CD14-positive monocyte (primary cell): Measurements from ENCODE around the gene KLHL41. TPM values are rescaled to one million over a fixed set of nuclear protein-coding genes. Genes with fewer than 3 reads are reported as not detected.
A peak's percentile ranks its signal among the peaks of the same experiment; 100 is the strongest.
"Not testable (repeated sequence)": the region's sequence is repeated elsewhere in the genome, so short reads cannot be mapped to it uniquely, and the experiment has no call there.

Experiments
- DNase-seq, 3 donors: peaks; one replicate each; pipeline ENCODE4 v3.0.0-alpha.2; 2011 to 2022
- H2AFZ ChIP-seq: 2 replicates; pipeline ENCODE4 v1.6.0; 2012; ENCODE audit warnings: mild to moderate bottlenecking, low read depth, low read length, inconsistent platforms; ENCODE audit not compliant: insufficient read depth, poor library complexity, severe bottlenecking
- H3K27ac ChIP-seq, 2 donors: 1 replicate in 1 of 2; 2 replicates in 1 of 2; pipeline ENCODE4 v1.5.1; 2012 to 2013; ENCODE audit warnings: low read length in 2 of 2, control low read depth in 1 of 2, inconsistent platforms in 1 of 2, low read depth in 1 of 2, mild to moderate bottlenecking in 1 of 2
- H3K27me3 ChIP-seq, 2 donors: one replicate each; pipeline versions ENCODE4 v1.6.0 to v1.6.1; 2011 to 2013; ENCODE audit warnings: low read length in 2 of 2; ENCODE audit not compliant: control insufficient read depth in 2 of 2, insufficient read depth in 2 of 2
- H3K36me3 ChIP-seq, 2 donors: replicated peaks in 1 of 2; 1 replicate in 1 of 2; 2 replicates in 1 of 2; pipeline versions ENCODE4 v1.5.1 to v1.6.1; 2012 to 2013; ENCODE audit warnings: low read length in 2 of 2, control low read depth in 1 of 2, inconsistent platforms in 1 of 2, mild to moderate bottlenecking in 1 of 2; ENCODE audit not compliant: insufficient read depth in 2 of 2, control insufficient read depth in 1 of 2
- H3K4me1 ChIP-seq, 2 donors: 1 replicate in 1 of 2; 2 replicates in 1 of 2; pipeline versions ENCODE4 v1.5.1 to v1.6.1; 2012 to 2013; ENCODE audit warnings: low read length in 2 of 2, control low read depth in 1 of 2, inconsistent platforms in 1 of 2, mild to moderate bottlenecking in 1 of 2, moderate library complexity in 1 of 2; ENCODE audit not compliant: insufficient read depth in 2 of 2, control insufficient read depth in 1 of 2
- H3K4me2 ChIP-seq: replicated peaks from 2 replicates; pipeline ENCODE3; 2012; ENCODE audit warnings: low read length, moderate library complexity, mild to moderate bottlenecking; ENCODE audit not compliant: poor library complexity, severe bottlenecking; ENCODE audit errors: extremely low read depth
- H3K4me3 ChIP-seq, 3 experiments: fragments of 200-600 bp in 1 of 3; sonication (generic) in 1 of 3; replicated peaks in 1 of 3; 1 replicate in 2 of 3; 2 replicates in 1 of 3; pipeline ENCODE4 v1.5.1; 2011 to 2013; ENCODE audit warnings: low read length in 3 of 3, mild to moderate bottlenecking in 3 of 3, control low read depth in 2 of 3, low read depth in 2 of 3, inconsistent platforms in 1 of 3, moderate library complexity in 1 of 3
- H3K79me2 ChIP-seq: 2 replicates; pipeline ENCODE4 v1.6.0; 2012; ENCODE audit warnings: mild to moderate bottlenecking, control low read depth, inconsistent platforms, low read length, moderate library complexity; ENCODE audit not compliant: insufficient read depth
- H3K9ac ChIP-seq: 2 replicates; pipeline ENCODE4 v1.6.0; 2017; ENCODE audit warnings: low read length, mild to moderate bottlenecking; ENCODE audit not compliant: insufficient read depth, poor library complexity, severe bottlenecking
- H3K9me3 ChIP-seq, 2 donors: replicated peaks in 1 of 2; 1 replicate in 1 of 2; 2 replicates in 1 of 2; pipeline versions ENCODE4 v1.5.1 to v1.6.1; 2012 to 2013; ENCODE audit warnings: low read length in 2 of 2, control low read depth in 1 of 2; ENCODE audit not compliant: control insufficient read depth in 1 of 2, insufficient read depth in 1 of 2
- H4K20me1 ChIP-seq: 2 replicates; pipeline ENCODE4 v1.6.0; 2012; ENCODE audit warnings: mild to moderate bottlenecking, low read length, control low read depth, moderate library complexity; ENCODE audit not compliant: insufficient read depth
- H3K27ac Mint-ChIP-seq, 7 donors: one replicate each; pipeline ENCODE4 v1.8.0; 2020; ENCODE audit warnings: mild to moderate bottlenecking in 7 of 7, mixed read lengths in 7 of 7, moderate library complexity in 6 of 7, inconsistent platforms in 2 of 7
- H3K27me3 Mint-ChIP-seq, 3 donors: one replicate each; pipeline ENCODE4 v1.8.0; 2021 to 2022; ENCODE audit warnings: low read depth in 3 of 3, mild to moderate bottlenecking in 3 of 3, mixed read lengths in 3 of 3, moderate library complexity in 3 of 3, inconsistent platforms in 1 of 3
- H3K36me3 Mint-ChIP-seq, 2 donors: one replicate each; pipeline ENCODE4 v1.8.0; 2020; ENCODE audit warnings: mixed read lengths in 2 of 2, inconsistent platforms in 1 of 2, mild to moderate bottlenecking in 1 of 2
- H3K4me1 Mint-ChIP-seq: one replicate; pipeline ENCODE4 v1.8.0; 2020; ENCODE audit warnings: mild to moderate bottlenecking, mixed read lengths
- H3K4me3 Mint-ChIP-seq, 2 donors: one replicate each; pipeline ENCODE4 v1.8.0; 2020; ENCODE audit warnings: mild to moderate bottlenecking in 2 of 2, mixed read lengths in 2 of 2, moderate library complexity in 1 of 2
- H3K9me3 Mint-ChIP-seq, 7 donors: one replicate each; pipeline ENCODE4 v1.8.0; 2020 to 2022; ENCODE audit warnings: mixed read lengths in 7 of 7, mild to moderate bottlenecking in 6 of 7, moderate library complexity in 6 of 7, inconsistent platforms in 2 of 7
- CTCF ChIP-seq: fragments of 200-600 bp; IDR thresholded peaks from one replicate; pipeline ENCODE4 v1.8.0; 2022; ENCODE audit warnings: antibody characterized with exemption, mild to moderate bottlenecking
- WGBS: methylation state at CpG from one replicate; pipeline ENCODE4 v1.1.5; 2013; ENCODE audit warnings: missing lambda C conversion rate; ENCODE audit not compliant: insufficient coverage; 5-methylcytosine and 5-hydroxymethylcytosine counted together
- intact Hi-C, 2 donors: fragments of 100-400 bp; cut with micrococcal nuclease; formaldehyde crosslinking; loops; one replicate each; pipeline versions ENCODE4 v1.15.0 to v1.15.1; 2023
- polyA plus RNA-seq, 3 donors: library from polyadenylated mRNA; depleted of rRNA in 1 of 3; unstranded in 2 of 3; stranded (reverse) in 1 of 3; fragments of 300-500 nt in 2 of 3; fragments of >200 nt in 1 of 3; fragmentation: Illumina TruSeq in 2 of 3; gene quantifications; 1 replicate in 2 of 3; 2 replicates in 1 of 3; pipeline ENCODE4 v1.2.3, GENCODE V29; 2012 to 2021

KLHL41 gene
- polyA plus RNA-seq, 3 donors, result not detected

GRCh38 chr2:169569948-169570347 is 60.4 kb downstream of the KLHL41 start:
- Histone ChIP-seq H3K27ac (no peak overlapping the region), H3K79me2 (peaks cover 46% of the 10 kb centered on the region), H3K9me3 (no peaks in the 10 kb centered on the region), H3K9ac (no peak overlapping the region), H3K27me3 (no peaks in the 10 kb centered on the region), H3K36me3 (peaks cover 10 to 30% of the 10 kb centered on the region in 2 donors), H4K20me1 (no peaks in the 10 kb centered on the region), H3K4me3 (no peak overlapping the region), H3K4me2 (no peak overlapping the region), H3K4me1 (peaks cover 5 to 10% of the 10 kb centered on the region in 2 donors), H2AFZ (no peak overlapping the region)
- TF ChIP-seq CTCF, result no peak
- no CpG with 5 or more reads among the region's 2 CpGs for WGBS
- H3K36me3 Mint-ChIP-seq, result peaks cover 23 to 40% of the 10 kb centered on the region in 2 donors
- H3K4me3 Mint-ChIP-seq, result no peak overlapping the region
- intact Hi-C loops, result loop anchor here in 1 of 2 donors (10.0 kb wide), 1 partner anchor 255 kb away; the partner anchor contains the start of genes METTL5 and UBR3
- peaks cover 10% of the 10 kb centered on the region for H3K4me1 Mint-ChIP-seq
- H3K9me3 Mint-ChIP-seq, result peaks cover 0 to 4% (median under 1%) of the 10 kb centered on the region in 7 donors
- H3K27ac Mint-ChIP-seq, result peak overlapping the region in 3 of 7 donors; percentile 20 to 54 (median 27)
- DNase-seq, result no peak
- peaks cover 0 to 2% (median 0%) of the 10 kb centered on the region in 3 donors for H3K27me3 Mint-ChIP-seq

GRCh38 chr2:169570752-169571151 is 61.2 kb downstream of the KLHL41 start:
- peaks cover 18 to 35% of the 10 kb centered on the region in 2 donors for H3K36me3 Mint-ChIP-seq
- peaks cover 8 to 25% of the 10 kb centered on the region in 2 donors for H3K36me3 ChIP-seq
- not testable (repeated sequence) for H3K27me3 Mint-ChIP-seq, H3K9me3 Mint-ChIP-seq, H3K27ac ChIP-seq, H4K20me1 ChIP-seq, DNase-seq, H3K4me1 ChIP-seq, H2AFZ ChIP-seq, H3K9me3 ChIP-seq, H3K9ac ChIP-seq, H3K27me3 ChIP-seq, H3K4me2 ChIP-seq, H3K27ac Mint-ChIP-seq, H3K4me3 ChIP-seq, H3K4me3 Mint-ChIP-seq
- peaks cover 10% of the 10 kb centered on the region for H3K4me1 Mint-ChIP-seq
- intact Hi-C loops, result loop anchor here in 1 of 2 donors (10.0 kb wide), 1 partner anchor 254 kb away; the partner anchor contains the start of genes METTL5 and UBR3
- 100% methylated on average over 1 of the region's 4 CpGs for WGBS
- peaks cover 46% of the 10 kb centered on the region for H3K79me2 ChIP-seq
